HepG2 (cell line): Measurements from ENCODE around the gene GRIN3B.

Experiments used
- ZNF430 ChIP-seq: sonication (generic); formaldehyde crosslinking; IDR thresholded peaks from 2 replicates; pipeline ENCODE4 v1.9.0; 2021; ENCODE audit warnings: mild to moderate bottlenecking, missing genetic modification reagents
- ZSCAN25 ChIP-seq: sonication (generic); formaldehyde crosslinking; IDR thresholded peaks from 2 replicates; pipeline ENCODE4 v1.8.0; 2022; ENCODE audit warnings: mild to moderate bottlenecking, missing genetic modification reagents
- TF ChIP-seq, protein P1 (sequence below): sonication (generic); formaldehyde crosslinking; IDR thresholded peaks from 2 replicates; pipeline ENCODE4 v1.4.0; 2020; ENCODE audit warnings: missing genetic modification reagents, borderline replicate concordance
- TF ChIP-seq, protein P2 (sequence below): sonication (generic); formaldehyde crosslinking; IDR thresholded peaks from 2 replicates; pipeline ENCODE4 v1.4.0; 2020; ENCODE audit warnings: missing genetic modification reagents
- TF ChIP-seq, protein P3 (sequence below), 2 experiments: sonication (generic) in 1 of 2; formaldehyde crosslinking in 1 of 2; IDR thresholded peaks; 2 replicates each; pipeline versions ENCODE4 v1.5.1 to v1.6.1; 2011 to 2020; ENCODE audit warnings: borderline replicate concordance in 1 of 2, low read depth in 1 of 2, low read length in 1 of 2, mild to moderate bottlenecking in 1 of 2, missing genetic modification reagents in 1 of 2, moderate library complexity in 1 of 2

DNA sequence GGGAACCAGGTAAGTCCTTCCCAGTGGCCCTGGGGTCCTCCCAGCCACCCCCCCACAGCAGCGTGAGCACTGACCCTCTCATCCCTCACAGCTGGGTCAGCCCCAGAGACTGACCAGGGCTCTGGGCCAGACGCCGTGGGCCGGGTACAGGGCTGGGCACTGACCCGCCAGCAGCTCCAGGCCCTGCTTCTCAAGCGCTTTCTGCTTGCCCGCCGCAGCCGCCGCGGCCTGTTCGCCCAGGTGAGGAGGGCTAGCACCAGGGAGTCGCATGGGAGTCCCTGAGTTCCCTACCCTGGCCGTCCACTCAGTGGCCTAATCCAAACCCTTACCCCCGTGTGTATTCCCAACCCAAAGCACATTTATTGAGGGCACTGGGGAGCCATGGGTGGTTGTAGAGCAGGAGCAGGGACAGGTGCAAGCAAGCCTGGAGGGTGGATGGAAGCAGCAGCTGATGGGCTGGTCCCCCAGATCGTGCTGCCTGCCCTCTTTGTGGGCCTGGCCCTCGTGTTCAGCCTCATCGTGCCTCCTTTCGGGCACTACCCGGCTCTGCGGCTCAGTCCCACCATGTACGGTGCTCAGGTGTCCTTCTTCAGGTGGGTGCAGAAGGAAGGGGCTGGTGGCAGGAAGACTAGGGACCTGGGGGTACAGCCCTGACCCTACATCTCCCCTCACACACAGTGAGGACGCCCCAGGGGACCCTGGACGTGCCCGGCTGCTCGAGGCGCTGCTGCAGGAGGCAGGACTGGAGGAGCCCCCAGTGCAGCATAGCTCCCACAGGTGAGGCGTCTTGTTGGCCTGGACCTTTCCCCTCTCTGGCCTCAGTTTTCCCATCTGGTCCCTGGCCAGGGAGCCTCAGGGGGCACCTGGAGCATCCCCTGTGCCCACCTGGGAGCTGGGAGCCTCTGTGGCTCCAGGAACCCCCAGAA, 54.1 kb downstream of the GRIN3B start:
- TF ChIP-seq ZSCAN25 (CRISPR knock-in tag) (no peak), ZNF430 (no peak)
- TF ChIP-seq, protein P1, sequence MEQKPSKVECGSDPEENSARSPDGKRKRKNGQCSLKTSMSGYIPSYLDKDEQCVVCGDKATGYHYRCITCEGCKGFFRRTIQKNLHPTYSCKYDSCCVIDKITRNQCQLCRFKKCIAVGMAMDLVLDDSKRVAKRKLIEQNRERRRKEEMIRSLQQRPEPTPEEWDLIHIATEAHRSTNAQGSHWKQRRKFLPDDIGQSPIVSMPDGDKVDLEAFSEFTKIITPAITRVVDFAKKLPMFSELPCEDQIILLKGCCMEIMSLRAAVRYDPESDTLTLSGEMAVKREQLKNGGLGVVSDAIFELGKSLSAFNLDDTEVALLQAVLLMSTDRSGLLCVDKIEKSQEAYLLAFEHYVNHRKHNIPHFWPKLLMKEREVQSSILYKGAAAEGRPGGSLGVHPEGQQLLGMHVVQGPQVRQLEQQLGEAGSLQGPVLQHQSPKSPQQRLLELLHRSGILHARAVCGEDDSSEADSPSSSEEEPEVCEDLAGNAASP, result no peak
- TF ChIP-seq, protein P2, sequence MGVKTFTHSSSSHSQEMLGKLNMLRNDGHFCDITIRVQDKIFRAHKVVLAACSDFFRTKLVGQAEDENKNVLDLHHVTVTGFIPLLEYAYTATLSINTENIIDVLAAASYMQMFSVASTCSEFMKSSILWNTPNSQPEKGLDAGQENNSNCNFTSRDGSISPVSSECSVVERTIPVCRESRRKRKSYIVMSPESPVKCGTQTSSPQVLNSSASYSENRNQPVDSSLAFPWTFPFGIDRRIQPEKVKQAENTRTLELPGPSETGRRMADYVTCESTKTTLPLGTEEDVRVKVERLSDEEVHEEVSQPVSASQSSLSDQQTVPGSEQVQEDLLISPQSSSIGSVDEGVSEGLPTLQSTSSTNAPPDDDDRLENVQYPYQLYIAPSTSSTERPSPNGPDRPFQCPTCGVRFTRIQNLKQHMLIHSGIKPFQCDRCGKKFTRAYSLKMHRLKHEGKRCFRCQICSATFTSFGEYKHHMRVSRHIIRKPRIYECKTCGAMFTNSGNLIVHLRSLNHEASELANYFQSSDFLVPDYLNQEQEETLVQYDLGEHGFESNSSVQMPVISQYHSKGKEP, result no peak
- TF ChIP-seq, protein P3, sequence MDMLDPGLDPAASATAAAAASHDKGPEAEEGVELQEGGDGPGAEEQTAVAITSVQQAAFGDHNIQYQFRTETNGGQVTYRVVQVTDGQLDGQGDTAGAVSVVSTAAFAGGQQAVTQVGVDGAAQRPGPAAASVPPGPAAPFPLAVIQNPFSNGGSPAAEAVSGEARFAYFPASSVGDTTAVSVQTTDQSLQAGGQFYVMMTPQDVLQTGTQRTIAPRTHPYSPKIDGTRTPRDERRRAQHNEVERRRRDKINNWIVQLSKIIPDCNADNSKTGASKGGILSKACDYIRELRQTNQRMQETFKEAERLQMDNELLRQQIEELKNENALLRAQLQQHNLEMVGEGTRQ (IDR thresholded peaks at IDR 0.05; ENCODE audit: low read depth, low read length), result no peak
- TF ChIP-seq, protein P3 (CRISPR knock-in tag; IDR thresholded peaks at IDR 0.05; ENCODE audit: borderline replicate concordance), result no peak
